Psoas muscle (tissue), 8 donors: Measurements from ENCODE around the gene AATK. TPM values are rescaled to one million over a fixed set of nuclear protein-coding genes. Genes with fewer than 3 reads are reported as not detected.

Experiments
- ATAC-seq, 4 donors: fragments of 200-7000 bp; cut with Tn5 transposase; one replicate each; pipeline ENCODE4 v1.9.1; 2020; ENCODE audit warnings: moderate library complexity in 3 of 4, mild to moderate bottlenecking in 2 of 4
- DNase-seq, 2 donors: peaks; one replicate each; pipeline ENCODE4 v3.0.0-alpha.2; 2020
- H3K27ac ChIP-seq: fragments of 200-600 bp; one replicate; pipeline ENCODE4 v1.8.0; 2022
- H3K27me3 ChIP-seq, 3 donors: fragments of 200-600 bp in 1 of 3; one replicate each; pipeline versions ENCODE4 v1.6.1 to v1.8.0; 2013 to 2022; ENCODE audit warnings: low read length in 2 of 3, mild to moderate bottlenecking in 2 of 3, moderate library complexity in 1 of 3; ENCODE audit not compliant: insufficient read depth in 3 of 3
- H3K36me3 ChIP-seq, 2 donors: fragments of 200-600 bp in 1 of 2; one replicate each; pipeline versions ENCODE4 v1.6.1 to v1.8.0; 2013 to 2022; ENCODE audit warnings: low read depth in 1 of 2, mild to moderate bottlenecking in 1 of 2, moderate library complexity in 1 of 2; ENCODE audit not compliant: insufficient read depth in 1 of 2
- H3K4me1 ChIP-seq: fragments of 200-600 bp; one replicate; pipeline ENCODE4 v1.8.0; 2022
- H3K4me3 ChIP-seq: fragments of 200-600 bp; one replicate; pipeline ENCODE4 v1.8.0; 2022; ENCODE audit warnings: mild to moderate bottlenecking
- H3K9me3 ChIP-seq: fragments of 200-600 bp; one replicate; pipeline ENCODE4 v1.8.0; 2022
- CTCF ChIP-seq: fragments of 200-600 bp; IDR thresholded peaks from one replicate; pipeline ENCODE4 v1.8.0; 2022; ENCODE audit warnings: antibody characterized with exemption
- WGBS, 3 donors: extraction: QIAGEN DNeasy Blood & Tissue Kit; methylation state at CpG; one replicate each; pipeline versions ENCODE4 v1.1.6 to v1.1.7; 2013; 5-methylcytosine and 5-hydroxymethylcytosine counted together
- intact Hi-C, 2 donors: fragments of 100-400 bp; cut with DNase I; formaldehyde crosslinking; loops; one replicate each; pipeline versions ENCODE4 v1.11.0 to v1.14.2; 2022
- polyA plus RNA-seq, 3 donors: library from polyadenylated mRNA; stranded (reverse); fragments of 200-250 nt; gene quantifications; one replicate each; pipeline ENCODE4 v1.2.3, GENCODE V29; 2013
- total RNA-seq, 4 donors: library from RNA; stranded (reverse); fragmentation: NEBNext Ultra II Directional in 2 of 4; extraction: Animal tissue kit (Norgen Biotek cat#: 25700) in 2 of 4; gene quantifications; one replicate each; pipeline versions ENCODE4 v1.2.1 to v1.2.4, GENCODE V29; 2021 to 2023
- donor health status: healthy with polysubstance abuse.
- donor health status: DM: no; HTN: no; CAD: no; lungs with moderate emphysema.
- donor health status: Bipolar disorder and iron deficiency.
- donor health status: healthy.
- donor health status: DM: yes; HTN: yes; CAD: no.
- donor health status: DM: no; HTN: no; CAD: no.
- donor health status: DM: no; HTN: no; CAD: no.
- donor health status: DM: yes; HTN: yes; CAD: no.

The AATK gene
- total and polyA plus RNA-seq, 7 donors: 0.21 to 1.8 (median 1.0) TPM

- intact Hi-C loops: no loop called here
- no peaks in the 10 kb centered on the region for H3K4me1 ChIP-seq
- ATAC-seq: no peak
- peaks cover 0 to 5% (median 0%) of the 10 kb centered on the region in 3 donors for H3K27me3 ChIP-seq
- WGBS, 3 donors: 66 to 76% (median 74%) methylated on average over 20 to 24 of the region's 24 CpGs
- H3K9me3 ChIP-seq: no peaks in the 10 kb centered on the region
- no peaks in the 10 kb centered on the region for H3K36me3 ChIP-seq
- H3K4me3 ChIP-seq: no peak overlapping the region
- DNase-seq: no peak
- no peak overlapping the region for H3K27ac ChIP-seq
- no peak for TF ChIP-seq CTCF
Measured at GRCh38 chr17:81118308-81119221, 47.5 kb downstream of the AATK start.

GRCh38 chr17:81117672-81118198 lies 48.3 kb downstream of the AATK start:
- intact Hi-C loops: no loop called here
- no peak for DNase-seq
- ATAC-seq: no peak
- no peak overlapping the region for H3K27ac ChIP-seq
- no peak for TF ChIP-seq CTCF
- no peaks in the 10 kb centered on the region for H3K36me3 ChIP-seq
- H3K9me3 ChIP-seq: no peaks in the 10 kb centered on the region
- 86 to 92% (median 91%) methylated on average over 20 of the region's 20 CpGs for WGBS, 3 donors
- peaks cover 0 to 5% (median 0%) of the 10 kb centered on the region in 3 donors for H3K27me3 ChIP-seq
- H3K4me1 ChIP-seq: no peaks in the 10 kb centered on the region
- H3K4me3 ChIP-seq: no peak overlapping the region

GRCh38 chr17:81116704-81117103 lies 49.3 kb downstream of the AATK start:
- intact Hi-C loops: no loop called here
- no peak overlapping the region for H3K4me3 ChIP-seq
- H3K36me3 ChIP-seq: no peaks in the 10 kb centered on the region
- ATAC-seq: no peak
- no peaks in the 10 kb centered on the region for H3K9me3 ChIP-seq
- H3K27ac ChIP-seq: no peak overlapping the region
- TF ChIP-seq CTCF: no peak
- WGBS, 3 donors: 88 to 95% (median 89%) methylated on average over 8 of the region's 8 CpGs
- no peak for DNase-seq
- no peaks in the 10 kb centered on the region for H3K4me1 ChIP-seq
- H3K27me3 ChIP-seq: peaks cover 0 to 3% (median 0%) of the 10 kb centered on the region in 3 donors

DNA sequence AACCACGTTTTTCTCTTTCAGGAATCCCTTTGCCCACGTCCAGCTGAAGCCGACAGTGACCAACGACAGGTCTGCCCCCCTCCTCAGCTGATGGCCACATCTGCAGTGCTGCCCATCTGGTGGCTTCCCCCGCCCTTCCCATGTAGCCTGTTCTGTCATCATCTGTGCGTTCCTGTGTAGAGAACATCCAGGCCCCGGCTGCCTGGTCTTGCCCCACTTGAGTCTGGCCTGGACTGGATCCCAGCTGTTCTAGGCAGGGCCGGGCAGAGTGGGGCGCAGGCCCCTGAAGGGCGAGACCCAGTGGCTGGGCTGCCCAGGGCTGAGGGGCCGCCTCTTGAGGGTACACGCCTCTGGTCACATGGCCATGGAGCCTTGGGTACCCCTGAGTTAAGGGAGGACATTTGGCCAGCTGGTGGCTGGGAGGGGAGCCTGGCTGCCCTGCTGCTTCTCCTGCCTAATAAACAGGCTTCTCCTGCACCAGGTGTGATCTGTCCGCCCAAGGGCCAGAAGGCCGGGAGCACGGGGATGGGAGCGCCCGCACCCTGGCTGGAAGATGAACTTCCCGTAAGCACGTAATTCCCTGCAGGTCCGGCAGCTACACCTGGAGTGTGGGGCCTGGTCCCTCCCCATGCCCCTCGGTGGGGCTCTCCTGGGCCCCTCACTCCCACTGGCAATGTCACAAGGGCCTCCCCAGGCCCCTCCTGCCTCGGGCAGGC lies 50.1 kb downstream of the AATK start:
- TF ChIP-seq CTCF: no peak
- H3K36me3 ChIP-seq: no peaks in the 10 kb centered on the region

More for the DNA sequence above, 50.1 kb downstream of the AATK start:
- no peaks in the 10 kb centered on the region for H3K9me3 ChIP-seq
- H3K4me1 ChIP-seq: no peaks in the 10 kb centered on the region
- intact Hi-C loops: no loop called here
- H3K4me3 ChIP-seq: no peak overlapping the region
- H3K27me3 ChIP-seq: no peaks in the 10 kb centered on the region
- H3K27ac ChIP-seq: no peak overlapping the region
- ATAC-seq (no peak), DNase-seq (no peak)
- WGBS, 3 donors: 81 to 95% (median 87%) methylated on average over 20 to 22 of the region's 22 CpGs
